WERI-Rb-1 (cell line): ENCODE measurements around the gene DIAPH2.

Experiments used
- DNase-seq: peaks from one replicate; pipeline ENCODE4 v3.0.0-alpha.2; 2020
- H3K27ac ChIP-seq: fragments of 250-450 bp; sonication (Bioruptor Pico); 2 replicates; pipeline ENCODE4 v1.5.1; 2020; ENCODE audit warnings: mild to moderate bottlenecking, moderate library complexity
- H3K27me3 ChIP-seq: fragments of 250-450 bp; sonication (Bioruptor Pico); 2 replicates; pipeline ENCODE4 v1.5.1; 2021; ENCODE audit warnings: mild to moderate bottlenecking, low read depth, moderate library complexity; ENCODE audit not compliant: insufficient read depth, severe bottlenecking
- H3K36me3 ChIP-seq: fragments of 250-450 bp; sonication (Bioruptor Pico); 2 replicates; pipeline ENCODE4 v1.5.1; 2020; ENCODE audit warnings: mild to moderate bottlenecking, moderate library complexity
- H3K4me3 ChIP-seq: 2 replicates; pipeline ENCODE4 v1.5.1; 2011; ENCODE audit warnings: low read depth, mild to moderate bottlenecking, control low read depth, low read length
- H3K9me3 ChIP-seq: fragments of 250-450 bp; sonication (Bioruptor Pico); 2 replicates; pipeline ENCODE4 v1.5.1; 2021; ENCODE audit warnings: mild to moderate bottlenecking, moderate library complexity; ENCODE audit not compliant: severe bottlenecking
- TF ChIP-seq, protein P1 (sequence below): IDR thresholded peaks from 2 replicates; pipeline ENCODE4 v1.5.1; 2011; ENCODE audit warnings: low read depth, mild to moderate bottlenecking, control low read depth, inconsistent platforms, low read length

DIAPH2 gene

DNA sequence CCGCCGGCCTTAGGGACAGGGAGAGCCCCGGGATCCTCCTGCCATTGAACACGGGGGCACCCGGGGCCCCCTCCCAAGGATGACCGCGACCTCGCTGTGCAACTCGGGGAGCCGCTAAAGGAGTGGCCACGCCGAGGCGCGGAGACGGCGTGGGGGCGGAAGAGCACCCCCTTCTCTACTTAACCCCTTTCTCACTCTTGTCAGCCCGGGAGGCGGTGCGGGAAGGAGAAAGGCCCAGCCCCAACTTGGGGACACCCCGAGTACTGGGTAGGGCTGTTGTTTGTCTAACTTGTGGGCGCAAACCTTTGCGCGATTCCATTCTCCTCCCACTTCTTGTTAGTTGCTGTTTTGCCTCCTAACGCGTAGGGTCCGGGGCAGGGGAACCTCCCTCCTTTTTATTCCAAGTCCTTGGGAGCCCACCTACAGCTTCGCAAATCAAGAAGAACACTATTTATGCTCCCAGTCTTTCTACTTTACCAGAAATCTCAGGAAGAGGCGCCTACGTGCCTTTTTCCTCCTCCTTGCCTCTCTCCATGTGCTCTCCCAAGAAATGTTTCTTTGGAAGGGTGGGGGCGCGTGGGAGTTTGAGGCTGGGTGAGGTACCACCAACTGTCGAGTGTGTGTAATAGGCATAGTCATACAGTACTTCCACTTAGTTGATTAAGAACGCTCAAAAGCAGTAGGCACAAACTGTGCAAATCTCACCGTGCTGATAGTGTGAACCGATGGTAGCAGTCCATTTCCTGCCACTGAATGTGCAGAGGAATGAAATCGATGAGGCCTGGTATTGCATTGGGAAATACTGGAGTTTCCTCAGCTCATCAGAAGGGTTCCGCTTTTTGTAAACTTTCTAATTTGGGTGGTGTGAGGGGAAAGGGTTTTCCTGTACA, 813 bp downstream of the DIAPH2 start:
- peak; percentile 14 for DNase-seq
- H3K4me3 ChIP-seq = peak overlapping the region; percentile 60
- TF ChIP-seq, protein P1, sequence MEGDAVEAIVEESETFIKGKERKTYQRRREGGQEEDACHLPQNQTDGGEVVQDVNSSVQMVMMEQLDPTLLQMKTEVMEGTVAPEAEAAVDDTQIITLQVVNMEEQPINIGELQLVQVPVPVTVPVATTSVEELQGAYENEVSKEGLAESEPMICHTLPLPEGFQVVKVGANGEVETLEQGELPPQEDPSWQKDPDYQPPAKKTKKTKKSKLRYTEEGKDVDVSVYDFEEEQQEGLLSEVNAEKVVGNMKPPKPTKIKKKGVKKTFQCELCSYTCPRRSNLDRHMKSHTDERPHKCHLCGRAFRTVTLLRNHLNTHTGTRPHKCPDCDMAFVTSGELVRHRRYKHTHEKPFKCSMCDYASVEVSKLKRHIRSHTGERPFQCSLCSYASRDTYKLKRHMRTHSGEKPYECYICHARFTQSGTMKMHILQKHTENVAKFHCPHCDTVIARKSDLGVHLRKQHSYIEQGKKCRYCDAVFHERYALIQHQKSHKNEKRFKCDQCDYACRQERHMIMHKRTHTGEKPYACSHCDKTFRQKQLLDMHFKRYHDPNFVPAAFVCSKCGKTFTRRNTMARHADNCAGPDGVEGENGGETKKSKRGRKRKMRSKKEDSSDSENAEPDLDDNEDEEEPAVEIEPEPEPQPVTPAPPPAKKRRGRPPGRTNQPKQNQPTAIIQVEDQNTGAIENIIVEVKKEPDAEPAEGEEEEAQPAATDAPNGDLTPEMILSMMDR = no peak
- no peak overlapping the region for H3K27ac ChIP-seq
- H3K9me3 ChIP-seq = no peaks in the 10 kb centered on the region
- peaks cover 23% of the 10 kb centered on the region for H3K27me3 ChIP-seq
- no peaks in the 10 kb centered on the region for H3K36me3 ChIP-seq

DNA sequence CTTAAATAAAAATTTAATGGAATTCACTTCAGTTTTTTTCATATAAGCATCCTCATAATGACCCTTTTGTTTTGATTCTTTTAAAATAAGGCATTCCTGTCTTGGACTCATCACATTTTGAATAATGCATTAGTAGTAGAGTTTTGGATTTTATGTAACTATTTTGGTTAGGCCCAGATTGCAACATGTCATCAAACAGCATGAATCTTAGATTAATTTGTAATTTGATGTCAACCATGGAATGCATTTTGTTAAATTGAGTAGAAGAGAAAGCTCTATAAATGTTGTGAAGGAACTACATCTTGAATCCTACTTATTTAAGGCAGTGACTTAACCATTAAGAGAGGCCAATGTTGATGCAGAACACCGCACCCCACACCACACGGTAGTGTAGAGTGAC, 3.1 kb downstream of the DIAPH2 start:
- TF ChIP-seq, protein P1 = no peak

DNA sequence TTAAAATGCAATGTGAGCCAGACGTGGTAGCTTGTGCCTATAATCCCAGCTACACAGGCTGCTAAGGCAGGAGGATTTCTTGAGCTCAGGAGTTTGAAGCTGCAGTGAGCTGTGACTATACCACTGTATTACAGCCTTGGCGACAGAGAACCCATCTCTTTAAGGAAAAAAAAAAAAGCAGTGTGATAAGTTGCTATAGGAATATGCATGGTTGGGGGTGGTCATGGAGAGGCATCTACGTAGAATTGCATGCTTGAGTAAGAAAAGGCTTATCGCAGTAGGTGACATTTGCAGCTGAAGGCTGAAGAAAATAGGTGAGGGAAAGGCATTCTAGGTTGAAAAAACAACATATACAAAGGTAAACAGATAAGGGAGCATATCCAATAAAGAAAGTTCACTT, 4.1 kb downstream of the DIAPH2 start:
- peaks cover 10% of the 10 kb centered on the region for H3K27me3 ChIP-seq
- H3K27ac ChIP-seq = no peak overlapping the region
- H3K36me3 ChIP-seq = no peaks in the 10 kb centered on the region
- H3K9me3 ChIP-seq = no peaks in the 10 kb centered on the region
- no peak overlapping the region for H3K4me3 ChIP-seq
- TF ChIP-seq, protein P1 = no peak
- DNase-seq = peak; percentile 7

More for the DNA sequence above, 3.1 kb downstream of the DIAPH2 start:
- no peaks in the 10 kb centered on the region for H3K9me3 ChIP-seq
- no peaks in the 10 kb centered on the region for H3K36me3 ChIP-seq
- peaks cover 15% of the 10 kb centered on the region for H3K27me3 ChIP-seq
- no peak overlapping the region for H3K4me3 ChIP-seq
- DNase-seq = no peak
- no peak overlapping the region for H3K27ac ChIP-seq

DNA sequence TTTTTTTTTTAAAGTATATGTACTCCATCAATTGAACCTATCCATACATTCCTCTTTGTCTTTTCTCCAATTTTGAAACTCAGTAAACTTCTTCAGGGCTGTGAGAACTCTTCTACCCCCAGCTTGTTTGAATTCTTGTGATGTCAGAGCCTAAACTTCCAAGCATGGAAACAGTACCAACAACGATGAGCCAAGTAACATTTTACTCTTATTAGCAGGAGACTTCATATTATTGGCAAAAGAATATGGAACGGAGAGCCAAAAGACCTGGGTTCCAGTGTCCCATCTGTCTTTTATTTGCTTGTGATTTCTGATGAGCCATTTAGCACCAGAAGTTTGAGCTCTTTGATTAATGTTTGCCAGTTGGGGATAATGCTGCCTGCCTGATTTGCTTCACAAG, 5.3 kb downstream of the DIAPH2 start:
- Histone ChIP-seq H3K9me3 (no peaks in the 10 kb centered on the region), H3K27ac (no peak overlapping the region), H3K27me3 (no peaks in the 10 kb centered on the region), H3K4me3 (no peak overlapping the region), H3K36me3 (no peaks in the 10 kb centered on the region)
- TF ChIP-seq, protein P1 = no peak
- no peak for DNase-seq

DNA sequence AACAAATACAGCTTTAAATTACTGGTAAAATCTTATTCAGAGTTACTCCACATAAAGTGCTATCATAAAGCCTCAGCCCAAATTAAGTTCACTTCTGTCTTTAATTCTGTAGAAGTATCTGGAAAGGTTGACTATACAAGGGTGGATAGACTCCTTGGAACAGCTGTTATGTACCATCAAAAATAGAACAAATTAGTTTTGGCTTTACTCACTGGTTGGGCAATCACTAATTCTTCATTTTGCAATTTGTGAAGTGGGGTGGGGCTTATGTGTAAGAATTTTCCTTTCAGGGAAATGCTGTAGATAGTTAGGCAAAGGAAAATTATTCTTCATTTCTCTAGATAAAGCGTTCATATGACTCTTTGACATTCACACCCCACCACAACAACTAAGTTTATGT, 7.8 kb downstream of the DIAPH2 start:
- H3K4me3 ChIP-seq = no peak overlapping the region
- H3K27me3 ChIP-seq = no peaks in the 10 kb centered on the region
- no peaks in the 10 kb centered on the region for H3K9me3 ChIP-seq
- no peak for DNase-seq
- no peak overlapping the region for H3K27ac ChIP-seq
- TF ChIP-seq, protein P1 = no peak
- no peaks in the 10 kb centered on the region for H3K36me3 ChIP-seq

DNA sequence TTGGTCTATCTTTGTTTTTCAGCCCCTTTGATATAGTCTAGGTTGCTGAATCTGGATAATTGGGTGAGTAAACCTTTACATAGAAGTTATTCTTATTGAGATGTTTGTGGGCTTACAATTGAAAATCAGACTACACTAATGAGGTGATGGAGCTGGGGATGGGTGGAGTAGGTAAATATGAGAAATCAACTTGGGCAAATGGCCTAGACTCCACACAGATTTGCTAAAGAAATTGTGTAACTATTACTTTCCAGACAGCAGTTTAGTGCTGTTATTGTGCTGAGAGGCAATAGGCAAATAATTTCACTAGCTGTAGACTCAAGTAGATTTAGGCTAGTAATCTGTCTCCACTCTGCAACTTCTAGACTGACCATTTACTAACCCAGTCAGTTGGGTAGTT, 8.2 kb downstream of the DIAPH2 start:
- H3K4me3 ChIP-seq = no peak overlapping the region
- TF ChIP-seq, protein P1 = no peak
- no peaks in the 10 kb centered on the region for H3K36me3 ChIP-seq
- DNase-seq = no peak
- no peak overlapping the region for H3K27ac ChIP-seq
- H3K9me3 ChIP-seq = no peaks in the 10 kb centered on the region
- H3K27me3 ChIP-seq = no peaks in the 10 kb centered on the region
